HEK293 (cell line): ENCODE results near the gene COX20.

Experiments used
- CTCF ChIA-PET: fragments of 350-600 bp; formaldehyde crosslinking; extraction: SDS; loops from one replicate; lab custom pipeline; 2021; ENCODE audit warnings: antibody characterized with exemption; lab: Yijun Ruan, JAX
- POLR2A ChIA-PET: fragments of 300-600 bp; formaldehyde crosslinking; extraction: SDS; loops from one replicate; lab custom pipeline; 2020; ENCODE audit warnings: antibody characterized with exemption, inconsistent platforms; lab: Yijun Ruan, JAX
- H3K27ac ChIP-seq: fragments of 200-500 bp; sonication (Bioruptor generic); 2 replicates; pipeline ENCODE4 v1.5.1; 2014; ENCODE audit warnings: low read depth, low read length, control low read depth, inconsistent platforms; ENCODE audit errors: extremely low read depth
- H3K36me3 ChIP-seq, 2 experiments: fragments of 200-500 bp in 1 of 2; sonication (Bioruptor generic) in 1 of 2; 1 replicate in 1 of 2; 2 replicates in 1 of 2; pipeline ENCODE4 v1.5.1; 2014 to 2017; ENCODE audit warnings: inconsistent platforms in 2 of 2, low read length in 2 of 2; ENCODE audit not compliant: control insufficient read depth in 2 of 2, insufficient read depth in 1 of 2
- H3K4me1 ChIP-seq: fragments of 200-500 bp; sonication (Bioruptor generic); 2 replicates; pipeline ENCODE4 v1.5.1; 2014; ENCODE audit warnings: mild to moderate bottlenecking, low read length, inconsistent platforms; ENCODE audit not compliant: control insufficient read depth, insufficient read depth
- H3K4me3 ChIP-seq: 2 replicates; pipeline ENCODE4 v1.5.1; 2011; ENCODE audit warnings: low read depth, mild to moderate bottlenecking, control low read depth, low read length, moderate library complexity
- H3K9me3 ChIP-seq: fragments of 200-500 bp; sonication (Bioruptor generic); 2 replicates; pipeline ENCODE4 v1.5.1; 2014; ENCODE audit warnings: low read depth, low read length, inconsistent platforms; ENCODE audit not compliant: control insufficient read depth, insufficient read depth
- GLIS1 ChIP-seq: fragments of 450-650 bp; formaldehyde crosslinking; IDR thresholded peaks from 2 replicates; pipeline ENCODE4 v1.5.1; 2016; ENCODE audit warnings: missing biosample characterization, missing genetic modification characterization
- HOXC10 ChIP-seq: sonication (generic); formaldehyde crosslinking; IDR thresholded peaks from 2 replicates; pipeline ENCODE4 v1.8.1; 2023; ENCODE audit warnings: mild to moderate bottlenecking, missing genetic modification reagents
- IKZF3 ChIP-seq: fragments of 450-650 bp; IDR thresholded peaks from 2 replicates; pipeline ENCODE4 v1.5.0; 2018; ENCODE audit warnings: missing biosample characterization, mild to moderate bottlenecking, missing genetic modification characterization, moderate library complexity
- YY1 ChIP-seq: fragments of 450-650 bp; formaldehyde crosslinking; IDR thresholded peaks from 2 replicates; pipeline ENCODE4 v1.5.1; 2018; ENCODE audit warnings: missing biosample characterization, missing genetic modification characterization
- ZBTB1 ChIP-seq: fragments of 450-650 bp; formaldehyde crosslinking; IDR thresholded peaks from 2 replicates; pipeline ENCODE4 v1.5.1; 2016; ENCODE audit warnings: missing biosample characterization, missing genetic modification characterization
- ZBTB21 ChIP-seq: fragments of 450-650 bp; formaldehyde crosslinking; IDR thresholded peaks from 2 replicates; pipeline ENCODE4 v1.5.1; 2017; ENCODE audit warnings: missing biosample characterization, missing genetic modification characterization
- ZFHX2 ChIP-seq: fragments of 450-650 bp; formaldehyde crosslinking; conservative IDR thresholded peaks from 2 replicates; pipeline ENCODE4 v1.5.1; 2016; ENCODE audit warnings: missing biosample characterization, missing genetic modification characterization
- ZNF121 ChIP-seq: fragments of 450-650 bp; formaldehyde crosslinking; IDR thresholded peaks from 2 replicates; pipeline ENCODE4 v1.5.1; 2016; ENCODE audit warnings: missing biosample characterization, missing genetic modification characterization
- ZNF146 ChIP-seq: fragments of 450-650 bp; formaldehyde crosslinking; IDR thresholded peaks from 2 replicates; pipeline ENCODE4 v1.5.1; 2016; ENCODE audit warnings: missing biosample characterization, missing genetic modification characterization
- ZNF155 ChIP-seq: fragments of 450-650 bp; formaldehyde crosslinking; IDR thresholded peaks from 2 replicates; pipeline ENCODE4 v1.5.1; 2016; ENCODE audit warnings: missing biosample characterization, missing genetic modification characterization
- ZNF169 ChIP-seq: fragments of 450-650 bp; formaldehyde crosslinking; IDR thresholded peaks from 2 replicates; pipeline ENCODE4 v1.5.1; 2016; ENCODE audit warnings: missing biosample characterization, missing genetic modification characterization
- ZNF211 ChIP-seq: fragments of 450-650 bp; formaldehyde crosslinking; IDR thresholded peaks from 2 replicates; pipeline ENCODE4 v1.5.1; 2016; ENCODE audit warnings: low read depth, missing biosample characterization, missing genetic modification characterization
- ZNF426 ChIP-seq: fragments of 450-650 bp; formaldehyde crosslinking; IDR thresholded peaks from 2 replicates; pipeline ENCODE4 v1.5.1; 2017; ENCODE audit warnings: missing biosample characterization, missing genetic modification characterization, mild to moderate bottlenecking, inconsistent platforms, moderate library complexity
- ZNF473 ChIP-seq: fragments of 450-650 bp; formaldehyde crosslinking; IDR thresholded peaks from 2 replicates; pipeline ENCODE4 v1.5.1; 2017; ENCODE audit warnings: missing biosample characterization, missing genetic modification characterization
- ZNF585B ChIP-seq: fragments of 450-650 bp; formaldehyde crosslinking; IDR thresholded peaks from 2 replicates; pipeline ENCODE4 v1.5.1; 2016; ENCODE audit warnings: missing biosample characterization, missing genetic modification characterization
- ZNF658 ChIP-seq: fragments of 450-650 bp; formaldehyde crosslinking; IDR thresholded peaks from 2 replicates; pipeline ENCODE4; 2016; ENCODE audit warnings: missing biosample characterization, missing genetic modification characterization
- ZNF76 ChIP-seq: fragments of 450-650 bp; formaldehyde crosslinking; IDR thresholded peaks from 2 replicates; pipeline ENCODE4; 2016; ENCODE audit warnings: low read depth, missing biosample characterization, missing genetic modification characterization, borderline replicate concordance
- ZNF777 ChIP-seq: fragments of 450-650 bp; formaldehyde crosslinking; IDR thresholded peaks from 2 replicates; pipeline ENCODE4 v1.5.1; 2017; ENCODE audit warnings: missing biosample characterization, missing genetic modification characterization, borderline replicate concordance
- TF ChIP-seq, protein P1 (sequence below): fragments of 450-650 bp; formaldehyde crosslinking; IDR thresholded peaks from 2 replicates; pipeline ENCODE4 v1.5.1; 2016; ENCODE audit warnings: missing biosample characterization, missing genetic modification characterization
- TF ChIP-seq, protein P2 (sequence below): fragments of 450-650 bp; IDR thresholded peaks from 2 replicates; pipeline ENCODE4 v1.5.1; 2018; ENCODE audit warnings: missing biosample characterization, mild to moderate bottlenecking, missing genetic modification characterization
- TF ChIP-seq, protein P3 (sequence below): fragments of 450-650 bp; formaldehyde crosslinking; IDR thresholded peaks from 2 replicates; pipeline ENCODE4 v1.5.1; 2017; ENCODE audit warnings: missing biosample characterization, mild to moderate bottlenecking, missing genetic modification characterization, moderate library complexity
- TF ChIP-seq, protein P4 (sequence below): fragments of 450-650 bp; formaldehyde crosslinking; IDR thresholded peaks from 2 replicates; pipeline ENCODE4 v1.5.1; 2016; ENCODE audit warnings: missing biosample characterization, missing genetic modification characterization

The COX20 gene

DNA sequence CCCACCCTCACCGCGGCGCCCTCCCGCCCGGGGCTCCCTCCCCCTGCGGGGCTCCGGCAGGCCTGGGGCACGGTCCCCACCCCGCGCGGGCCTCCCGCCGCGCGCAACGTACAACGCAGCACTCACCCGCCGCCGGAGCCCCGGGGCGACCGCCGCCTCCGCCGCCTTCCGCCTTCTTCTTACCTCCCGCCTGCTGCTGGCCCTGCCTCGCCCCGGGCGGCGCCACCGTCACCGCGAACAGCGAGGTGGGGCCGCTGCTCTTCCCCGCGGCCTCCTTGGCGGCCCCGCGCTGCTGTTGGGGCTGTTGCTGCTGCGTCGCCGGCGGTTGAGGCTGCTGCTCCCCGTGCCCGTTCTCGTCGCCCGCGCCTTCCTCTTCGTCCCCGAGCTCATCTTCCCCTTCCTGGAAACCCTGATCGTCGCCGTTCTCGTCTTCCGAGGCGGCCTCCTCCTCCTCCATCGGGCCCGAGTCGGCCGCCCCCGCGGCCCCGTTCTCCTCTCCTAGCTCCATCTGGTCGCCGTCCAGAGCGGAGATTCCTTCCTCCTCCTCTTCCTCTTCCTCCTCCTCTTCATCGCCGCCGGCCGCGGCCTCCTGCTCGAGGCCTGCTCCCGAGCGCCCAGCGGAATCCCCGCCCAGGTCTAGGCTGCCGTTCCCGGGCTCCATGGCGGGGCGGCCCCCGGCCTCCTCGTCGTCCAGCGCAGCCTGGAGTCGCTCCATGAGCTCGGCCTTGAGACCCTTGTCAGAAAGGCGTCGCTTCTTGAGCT lies 28.2 kb downstream of the COX20 start (continued):
- TF ChIP-seq, protein P1, sequence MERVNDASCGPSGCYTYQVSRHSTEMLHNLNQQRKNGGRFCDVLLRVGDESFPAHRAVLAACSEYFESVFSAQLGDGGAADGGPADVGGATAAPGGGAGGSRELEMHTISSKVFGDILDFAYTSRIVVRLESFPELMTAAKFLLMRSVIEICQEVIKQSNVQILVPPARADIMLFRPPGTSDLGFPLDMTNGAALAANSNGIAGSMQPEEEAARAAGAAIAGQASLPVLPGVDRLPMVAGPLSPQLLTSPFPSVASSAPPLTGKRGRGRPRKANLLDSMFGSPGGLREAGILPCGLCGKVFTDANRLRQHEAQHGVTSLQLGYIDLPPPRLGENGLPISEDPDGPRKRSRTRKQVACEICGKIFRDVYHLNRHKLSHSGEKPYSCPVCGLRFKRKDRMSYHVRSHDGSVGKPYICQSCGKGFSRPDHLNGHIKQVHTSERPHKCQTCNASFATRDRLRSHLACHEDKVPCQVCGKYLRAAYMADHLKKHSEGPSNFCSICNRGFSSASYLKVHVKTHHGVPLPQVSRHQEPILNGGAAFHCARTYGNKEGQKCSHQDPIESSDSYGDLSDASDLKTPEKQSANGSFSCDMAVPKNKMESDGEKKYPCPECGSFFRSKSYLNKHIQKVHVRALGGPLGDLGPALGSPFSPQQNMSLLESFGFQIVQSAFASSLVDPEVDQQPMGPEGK = no peak; the same call in 1 of the 2 replicates
- peak; percentile 53; the same call in 1 of the 2 replicates for TF ChIP-seq ZNF76

DNA sequence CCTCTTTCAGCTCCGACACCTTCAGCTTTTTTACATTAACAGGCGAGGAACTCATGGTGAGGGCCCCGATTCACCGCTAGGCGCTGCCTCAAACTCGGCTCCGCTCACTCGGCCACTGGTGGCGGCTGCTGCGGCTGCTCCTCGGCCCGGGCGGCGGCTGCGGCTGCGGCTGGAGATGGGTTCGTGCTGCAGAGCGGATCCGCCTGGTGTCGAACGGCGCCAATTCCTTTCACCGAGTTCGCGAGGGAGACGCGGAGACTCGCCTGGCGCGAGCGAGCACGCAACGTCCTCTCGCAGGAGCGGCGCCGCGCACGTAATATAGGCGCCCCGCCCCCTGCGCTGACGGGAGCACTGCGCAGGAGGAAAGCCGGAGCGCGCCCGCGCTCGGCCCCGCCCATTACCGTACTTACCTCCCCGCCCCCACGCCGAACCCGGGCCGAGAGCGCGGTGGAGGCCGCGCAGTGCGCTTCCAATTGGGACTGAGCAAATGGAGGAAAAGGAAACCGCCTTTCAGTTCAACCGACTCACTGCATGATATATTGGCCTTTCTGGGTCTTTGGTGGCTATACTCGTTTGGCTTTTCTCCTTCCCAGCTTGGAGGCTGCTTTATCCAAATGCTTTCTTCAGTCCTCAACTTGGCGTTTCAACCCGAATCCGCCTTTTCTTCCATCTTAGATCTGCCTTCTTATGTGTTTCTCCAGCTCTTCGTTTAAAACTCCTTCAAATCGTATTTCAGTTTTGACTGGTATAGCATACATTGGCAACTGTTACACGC lies 29.0 kb downstream of the COX20 start, which contains the start of gene HNRNPU:
TSS of gene HNRNPU (minus strand) at position 291 of the 775 bp plus-strand sequence. CDS start at position 55, 236 bp downstream.
- CTCF ChIA-PET = interaction anchor here (0.7 to 6.6 kb wide), 8 partner anchors 12 to 177 kb away, joined by 3 to 38 read pairs (median 4); a partner anchor contains a TSS
- TF ChIP-seq, protein P2, sequence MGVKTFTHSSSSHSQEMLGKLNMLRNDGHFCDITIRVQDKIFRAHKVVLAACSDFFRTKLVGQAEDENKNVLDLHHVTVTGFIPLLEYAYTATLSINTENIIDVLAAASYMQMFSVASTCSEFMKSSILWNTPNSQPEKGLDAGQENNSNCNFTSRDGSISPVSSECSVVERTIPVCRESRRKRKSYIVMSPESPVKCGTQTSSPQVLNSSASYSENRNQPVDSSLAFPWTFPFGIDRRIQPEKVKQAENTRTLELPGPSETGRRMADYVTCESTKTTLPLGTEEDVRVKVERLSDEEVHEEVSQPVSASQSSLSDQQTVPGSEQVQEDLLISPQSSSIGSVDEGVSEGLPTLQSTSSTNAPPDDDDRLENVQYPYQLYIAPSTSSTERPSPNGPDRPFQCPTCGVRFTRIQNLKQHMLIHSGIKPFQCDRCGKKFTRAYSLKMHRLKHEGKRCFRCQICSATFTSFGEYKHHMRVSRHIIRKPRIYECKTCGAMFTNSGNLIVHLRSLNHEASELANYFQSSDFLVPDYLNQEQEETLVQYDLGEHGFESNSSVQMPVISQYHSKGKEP = no peak
- TF ChIP-seq ZNF585B (tag by site-specific recombination) (no peak), ZNF473 (no peak), ZNF121 (tag by site-specific recombination) (peak; percentile 6; the same call in 1 of the 2 replicates), ZNF426 (tag by site-specific recombination) (no peak), GLIS1 (peak; percentile 56; the same call in 1 of the 2 replicates), ZBTB21 (tag by site-specific recombination) (no peak; the same call in none of the 2 replicates), YY1 (tag by site-specific recombination) (peak; percentile 86), ZNF211 (tag by site-specific recombination) (no peak), ZNF169 (tag by site-specific recombination) (no peak), ZNF658 (tag by site-specific recombination) (no peak), ZNF146 (tag by site-specific recombination) (no peak), ZNF777 (tag by site-specific recombination) (no peak), ZBTB1 (tag by site-specific recombination) (no peak), ZFHX2 (tag by site-specific recombination) (peak; percentile 77), IKZF3 (tag by site-specific recombination) (peak; percentile 89), ZNF155 (no peak), HOXC10 (CRISPR knock-in tag) (peak; percentile 84; the same call in 1 of the 2 replicates)
- TF ChIP-seq, protein P3, sequence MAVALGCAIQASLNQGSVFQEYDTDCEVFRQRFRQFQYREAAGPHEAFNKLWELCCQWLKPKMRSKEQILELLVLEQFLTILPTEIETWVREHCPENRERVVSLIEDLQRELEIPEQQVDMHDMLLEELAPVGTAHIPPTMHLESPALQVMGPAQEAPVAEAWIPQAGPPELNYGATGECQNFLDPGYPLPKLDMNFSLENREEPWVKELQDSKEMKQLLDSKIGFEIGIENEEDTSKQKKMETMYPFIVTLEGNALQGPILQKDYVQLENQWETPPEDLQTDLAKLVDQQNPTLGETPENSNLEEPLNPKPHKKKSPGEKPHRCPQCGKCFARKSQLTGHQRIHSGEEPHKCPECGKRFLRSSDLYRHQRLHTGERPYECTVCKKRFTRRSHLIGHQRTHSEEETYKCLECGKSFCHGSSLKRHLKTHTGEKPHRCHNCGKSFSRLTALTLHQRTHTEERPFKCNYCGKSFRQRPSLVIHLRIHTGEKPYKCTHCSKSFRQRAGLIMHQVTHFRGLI (tag by site-specific recombination) = 0 out of 2 replicates have a peak, but pooled peaks have one; percentile 8
- TF ChIP-seq, protein P4, sequence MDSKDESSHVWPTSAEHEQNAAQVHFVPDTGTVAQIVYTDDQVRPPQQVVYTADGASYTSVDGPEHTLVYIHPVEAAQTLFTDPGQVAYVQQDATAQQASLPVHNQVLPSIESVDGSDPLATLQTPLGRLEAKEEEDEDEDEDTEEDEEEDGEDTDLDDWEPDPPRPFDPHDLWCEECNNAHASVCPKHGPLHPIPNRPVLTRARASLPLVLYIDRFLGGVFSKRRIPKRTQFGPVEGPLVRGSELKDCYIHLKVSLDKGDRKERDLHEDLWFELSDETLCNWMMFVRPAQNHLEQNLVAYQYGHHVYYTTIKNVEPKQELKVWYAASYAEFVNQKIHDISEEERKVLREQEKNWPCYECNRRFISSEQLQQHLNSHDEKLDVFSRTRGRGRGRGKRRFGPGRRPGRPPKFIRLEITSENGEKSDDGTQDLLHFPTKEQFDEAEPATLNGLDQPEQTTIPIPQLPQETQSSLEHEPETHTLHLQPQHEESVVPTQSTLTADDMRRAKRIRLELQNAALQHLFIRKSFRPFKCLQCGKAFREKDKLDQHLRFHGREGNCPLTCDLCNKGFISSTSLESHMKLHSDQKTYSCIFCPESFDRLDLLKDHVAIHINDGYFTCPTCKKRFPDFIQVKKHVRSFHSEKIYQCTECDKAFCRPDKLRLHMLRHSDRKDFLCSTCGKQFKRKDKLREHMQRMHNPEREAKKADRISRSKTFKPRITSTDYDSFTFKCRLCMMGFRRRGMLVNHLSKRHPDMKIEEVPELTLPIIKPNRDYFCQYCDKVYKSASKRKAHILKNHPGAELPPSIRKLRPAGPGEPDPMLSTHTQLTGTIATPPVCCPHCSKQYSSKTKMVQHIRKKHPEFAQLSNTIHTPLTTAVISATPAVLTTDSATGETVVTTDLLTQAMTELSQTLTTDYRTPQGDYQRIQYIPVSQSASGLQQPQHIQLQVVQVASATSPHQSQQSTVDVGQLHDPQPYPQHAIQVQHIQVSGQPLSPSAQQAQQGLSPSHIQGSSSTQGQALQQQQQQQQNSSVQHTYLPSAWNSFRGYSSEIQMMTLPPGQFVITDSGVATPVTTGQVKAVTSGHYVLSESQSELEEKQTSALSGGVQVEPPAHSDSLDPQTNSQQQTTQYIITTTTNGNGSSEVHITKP (tag by site-specific recombination) = peak; percentile 71

More for the DNA sequence above, 29.0 kb downstream of the COX20 start, which contains the start of gene HNRNPU:
- Histone ChIP-seq H3K4me3 (peak within 1 kb of the TSS; percentile 80), H3K27ac (peak within 1 kb of the TSS; percentile 100), H3K36me3 (peaks cover 23 to 37% of the 10 kb centered on the region in 2 experiments), H3K9me3 (no peaks in the 10 kb centered on the region), H3K4me1 (peaks cover 16% of the 10 kb centered on the region)
- POLR2A ChIA-PET = interaction anchor here (0.5 to 5.5 kb wide), 13 partner anchors 11 to 186 kb away, joined by 3 to 98 read pairs (median 5); partner anchors contain the start of gene COX20
